K562 (cell line): ENCODE measurements around the gene ILKAP. TPM values are rescaled to one million over a fixed set of nuclear protein-coding genes. Genes with fewer than 3 reads are reported as not detected.
A peak's percentile ranks its signal among the peaks of the same experiment; 100 is the strongest.

Source experiments
- ARID2 ChIP-seq: fragments of 450-650 bp; IDR thresholded peaks from 2 replicates; pipeline ENCODE4 v1.6.1; 2017; ENCODE audit warnings: antibody characterized with exemption, mild to moderate bottlenecking
- CBFA2T3 ChIP-seq: fragments of 450-650 bp; IDR thresholded peaks from 2 replicates; pipeline ENCODE4 v1.6.1; 2017
- CBX2 ChIP-seq: fragments of 200-600 bp; sonication (generic); IDR thresholded peaks from one replicate; pipeline ENCODE4 v1.6.1; 2012; ENCODE audit warnings: mild to moderate bottlenecking, low read length, inconsistent platforms; ENCODE audit not compliant: insufficient read depth, poor library complexity, severe bottlenecking
- EHMT2 ChIP-seq: fragments of 450-650 bp; IDR thresholded peaks from 2 replicates; pipeline ENCODE4 v1.6.1; 2018; ENCODE audit warnings: antibody characterized with exemption
- EWSR1 ChIP-seq: fragments of 450-650 bp; IDR thresholded peaks from 2 replicates; pipeline ENCODE4 v1.6.1; 2018; ENCODE audit warnings: borderline replicate concordance, mild to moderate bottlenecking, low read depth, moderate library complexity; ENCODE audit not compliant: partially characterized antibody
- FOXK2 ChIP-seq, 2 experiments: fragments of 450-650 bp; IDR thresholded peaks in 1 of 2; conservative IDR thresholded peaks in 1 of 2; 2 replicates each; pipeline ENCODE4 v1.6.1; 2016; ENCODE audit warnings: low read depth in 2 of 2, mild to moderate bottlenecking in 1 of 2
- FUS ChIP-seq: fragments of 200-400 bp; formaldehyde crosslinking; optimal IDR thresholded peaks from 2 replicates; pipeline ENCODE3; 2017; ENCODE audit warnings: low read depth, low read length
- HNRNPK ChIP-seq: fragments of 200-400 bp; formaldehyde crosslinking; IDR thresholded peaks from one replicate; pipeline ENCODE4 v1.6.1; 2018; ENCODE audit warnings: mild to moderate bottlenecking, low read depth, low read length; ENCODE audit not compliant: poor library complexity, severe bottlenecking
- ILK ChIP-seq: fragments of 450-650 bp; IDR thresholded peaks from 2 replicates; pipeline ENCODE4 v1.6.1; 2016; ENCODE audit warnings: missing genetic modification characterization, low read depth, mild to moderate bottlenecking, missing compliant biosample characterization, moderate library complexity, borderline replicate concordance
- NFRKB ChIP-seq: fragments of 450-650 bp; IDR thresholded peaks from 2 replicates; pipeline ENCODE4 v1.6.1; 2016; ENCODE audit warnings: low read depth
- NR4A1 ChIP-seq, 2 experiments: fragments of 250-450 bp in 1 of 2; fragments of 450-650 bp in 1 of 2; sonication (Bioruptor Pico) in 1 of 2; IDR thresholded peaks; 2 replicates each; pipeline versions ENCODE4 v1.4.0 to v1.6.1; 2016 to 2020; ENCODE audit warnings: mild to moderate bottlenecking in 2 of 2, missing compliant biosample characterization in 1 of 2, missing genetic modification characterization in 1 of 2, moderate library complexity in 1 of 2
- PURB ChIP-seq: sonication (generic); formaldehyde crosslinking; IDR thresholded peaks from 2 replicates; pipeline ENCODE4 v1.9.0; 2021; ENCODE audit warnings: low read depth, mild to moderate bottlenecking, missing genetic modification reagents
- RAD51 ChIP-seq: fragments of 450-650 bp; IDR thresholded peaks from 2 replicates; pipeline ENCODE4 v1.7.1; 2016; ENCODE audit warnings: low read depth, mild to moderate bottlenecking, borderline replicate concordance
- RB1 ChIP-seq: fragments of 450-650 bp; IDR thresholded peaks from 2 replicates; pipeline ENCODE4 v1.6.1; 2017; ENCODE audit warnings: low read depth, mild to moderate bottlenecking
- RFX7 ChIP-seq: fragments of 250-450 bp; sonication (Bioruptor Pico); IDR thresholded peaks from 2 replicates; pipeline ENCODE4 v1.5.1; 2021; ENCODE audit warnings: mild to moderate bottlenecking
- SMAD1 ChIP-seq: fragments of 150-350 bp; IDR thresholded peaks from 2 replicates; pipeline ENCODE4 v1.6.1; 2014; ENCODE audit warnings: low read length, low read depth; ENCODE audit not compliant: partially characterized antibody
- TRIM28 ChIP-seq: fragments of 450-650 bp; IDR thresholded peaks from 2 replicates; pipeline ENCODE4 v1.6.1; 2017
- ZC3H4 ChIP-seq: sonication (generic); formaldehyde crosslinking; IDR thresholded peaks from 2 replicates; pipeline ENCODE4 v1.9.0; 2021; ENCODE audit warnings: missing genetic modification reagents, borderline replicate concordance
- ZNF134 ChIP-seq: fragments of 250-450 bp; sonication (Bioruptor Pico); conservative IDR thresholded peaks from 2 replicates; pipeline ENCODE4 v1.4.0; 2020
- ZNF174 ChIP-seq: fragments of 250-450 bp; sonication (Bioruptor Pico); IDR thresholded peaks from 2 replicates; pipeline ENCODE4 v1.4.0; 2020; ENCODE audit warnings: mild to moderate bottlenecking
- ZNF778 ChIP-seq: fragments of 450-650 bp; formaldehyde crosslinking; IDR thresholded peaks from 2 replicates; pipeline ENCODE4 v1.4.0; 2020; ENCODE audit warnings: mild to moderate bottlenecking, moderate library complexity
- ZZZ3 ChIP-seq: fragments of 450-650 bp; IDR thresholded peaks from 2 replicates; pipeline ENCODE4 v1.6.1; 2016; ENCODE audit warnings: antibody characterized with exemption, mild to moderate bottlenecking, moderate library complexity
- polyA plus RNA-seq, 8 experiments: library from polyadenylated mRNA; depleted of rRNA in 4 of 8; stranded (reverse) in 5 of 8; unstranded in 3 of 8; fragments of >200 nt; fragmentation: Nextera tagmentation in 2 of 8; fragmentation: Illumina TruSeq in 1 of 8; extraction: Ambion mirVana in 2 of 8; extraction: Trizol in 1 of 8; gene quantifications; 2 replicates each; pipeline versions ENCODE4 v1.2.1 to v1.2.3, GENCODE V29; 2011 to 2014; ENCODE audit warnings: inconsistent platforms in 1 of 8, missing spikeins in 1 of 8
- total RNA-seq, 7 experiments: library from RNA; depleted of rRNA in 6 of 7; stranded (reverse); fragments of >200 nt in 6 of 7; fragmentation: Illumina TruSeq in 2 of 7; extraction: Trizol in 2 of 7; gene quantifications; 2 replicates each; pipeline versions ENCODE4 v1.2.1 to v1.2.3, GENCODE V29; 2011 to 2021; ENCODE audit warnings: low replicate concordance in 1 of 7
- TF ChIP-seq, protein P1 (sequence below): fragments of 250-450 bp; sonication (Bioruptor Pico); IDR thresholded peaks from 2 replicates; pipeline ENCODE4 v1.5.1; 2021; ENCODE audit warnings: mild to moderate bottlenecking
- TF ChIP-seq, protein P2 (sequence below), 2 experiments: IDR thresholded peaks; 2 replicates each; pipeline ENCODE4 v1.6.1; 2012; ENCODE audit warnings: improper control_type of control experiment in 2 of 2, low read depth in 2 of 2, low read length in 2 of 2, borderline replicate concordance in 1 of 2

ILKAP gene
- total and polyA plus RNA-seq, 9 of the 15 experiments (the other 6 are each of a cell fraction or from before 2014, with no cell fraction given), result 3.1 to 43.9 (median 20.7) TPM

DNA sequence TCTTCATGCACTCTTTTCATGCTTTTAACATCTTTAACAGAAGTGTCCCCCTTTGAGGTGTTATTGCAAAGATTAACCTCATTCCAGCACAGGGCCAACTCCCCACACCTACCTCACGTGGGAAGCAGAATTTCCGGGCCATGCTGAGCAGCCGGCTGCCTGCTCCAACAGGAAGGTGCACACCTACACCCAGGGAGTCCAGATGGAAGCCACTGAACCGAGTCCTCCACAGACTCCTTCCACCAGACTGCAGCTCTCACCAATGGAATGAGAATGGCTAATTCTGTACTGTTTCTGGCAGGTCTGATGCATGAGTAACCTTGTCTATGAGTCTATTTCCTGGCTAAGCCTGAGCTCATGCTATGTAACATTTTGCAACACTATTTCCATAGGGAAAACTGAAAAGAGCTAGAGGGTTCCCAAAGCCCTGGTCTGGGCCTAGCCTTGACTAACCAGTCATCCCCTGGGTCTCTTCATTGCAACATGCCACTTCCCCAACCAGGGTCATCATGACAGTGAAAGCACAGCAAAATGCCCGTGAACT is 33.7 kb downstream of the ILKAP start (continued):
- no peak for TF ChIP-seq FOXK2 (conservative IDR thresholded peaks at IDR 0.05 in 1 of 2, IDR thresholded peaks at IDR 0.05 in 1 of 2; ENCODE audit: low read depth in 2 of 2)
- no peak for TF ChIP-seq ZNF174
- no peak for TF ChIP-seq SMAD1
- TF ChIP-seq RB1, result no peak
- TF ChIP-seq ARID2, result no peak
- no peak for TF ChIP-seq RFX7 (CRISPR knock-in tag)
- no peak for TF ChIP-seq CBFA2T3
- TF ChIP-seq FUS, result no peak
- no peak for TF ChIP-seq EWSR1
- TF ChIP-seq TRIM28, result no peak
- TF ChIP-seq ZNF778 (CRISPR knock-in tag), result no peak
- TF ChIP-seq, protein P1, sequence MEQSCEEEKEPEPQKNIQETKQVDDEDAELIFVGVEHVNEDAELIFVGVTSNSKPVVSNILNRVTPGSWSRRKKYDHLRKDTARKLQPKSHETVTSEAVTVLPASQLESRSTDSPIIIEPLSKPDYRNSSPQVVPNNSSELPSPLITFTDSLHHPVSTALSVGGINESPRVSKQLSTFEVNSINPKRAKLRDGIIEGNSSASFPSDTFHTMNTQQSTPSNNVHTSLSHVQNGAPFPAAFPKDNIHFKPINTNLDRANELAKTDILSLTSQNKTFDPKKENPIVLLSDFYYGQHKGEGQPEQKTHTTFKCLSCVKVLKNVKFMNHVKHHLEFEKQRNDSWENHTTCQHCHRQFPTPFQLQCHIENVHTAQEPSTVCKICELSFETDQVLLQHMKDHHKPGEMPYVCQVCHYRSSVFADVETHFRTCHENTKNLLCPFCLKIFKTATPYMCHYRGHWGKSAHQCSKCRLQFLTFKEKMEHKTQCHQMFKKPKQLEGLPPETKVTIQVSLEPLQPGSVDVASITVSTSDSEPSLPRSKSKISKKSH (CRISPR knock-in tag), result no peak
- TF ChIP-seq NFRKB, result peak; percentile 45; the same call in 1 of the 2 replicates
- no peak for TF ChIP-seq HNRNPK
- TF ChIP-seq ILK (tag), result no peak
- no peak for TF ChIP-seq NR4A1 (CRISPR knock-in tag; IDR thresholded peaks at IDR 0.05)
- peak; percentile 65; the same call in 1 of the 2 replicates for TF ChIP-seq NR4A1 (tag; IDR thresholded peaks at IDR 0.05)
- TF ChIP-seq ZNF134 (CRISPR knock-in tag), result no peak
- no peak for TF ChIP-seq RAD51
- TF ChIP-seq ZC3H4 (CRISPR knock-in tag), result no peak
- TF ChIP-seq, protein P2, sequence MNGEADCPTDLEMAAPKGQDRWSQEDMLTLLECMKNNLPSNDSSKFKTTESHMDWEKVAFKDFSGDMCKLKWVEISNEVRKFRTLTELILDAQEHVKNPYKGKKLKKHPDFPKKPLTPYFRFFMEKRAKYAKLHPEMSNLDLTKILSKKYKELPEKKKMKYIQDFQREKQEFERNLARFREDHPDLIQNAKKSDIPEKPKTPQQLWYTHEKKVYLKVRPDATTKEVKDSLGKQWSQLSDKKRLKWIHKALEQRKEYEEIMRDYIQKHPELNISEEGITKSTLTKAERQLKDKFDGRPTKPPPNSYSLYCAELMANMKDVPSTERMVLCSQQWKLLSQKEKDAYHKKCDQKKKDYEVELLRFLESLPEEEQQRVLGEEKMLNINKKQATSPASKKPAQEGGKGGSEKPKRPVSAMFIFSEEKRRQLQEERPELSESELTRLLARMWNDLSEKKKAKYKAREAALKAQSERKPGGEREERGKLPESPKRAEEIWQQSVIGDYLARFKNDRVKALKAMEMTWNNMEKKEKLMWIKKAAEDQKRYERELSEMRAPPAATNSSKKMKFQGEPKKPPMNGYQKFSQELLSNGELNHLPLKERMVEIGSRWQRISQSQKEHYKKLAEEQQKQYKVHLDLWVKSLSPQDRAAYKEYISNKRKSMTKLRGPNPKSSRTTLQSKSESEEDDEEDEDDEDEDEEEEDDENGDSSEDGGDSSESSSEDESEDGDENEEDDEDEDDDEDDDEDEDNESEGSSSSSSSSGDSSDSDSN (IDR thresholded peaks at IDR 0.05; ENCODE audit: borderline replicate concordance in 1 of 2, low read depth in 2 of 2, low read length in 2 of 2), result no peak
- TF ChIP-seq CBX2, result no peak
- no peak for TF ChIP-seq EHMT2
- TF ChIP-seq PURB, result no peak
- TF ChIP-seq ZZZ3, result no peak
